KMS-11 (cell line): ENCODE measurements around the gene IKBKE.

Source experiments
- H2AFZ ChIP-seq: fragments of 200-600 bp; sonication (generic); 2 replicates; pipeline ENCODE4 v1.6.1; 2016; ENCODE audit warnings: antibody characterized with exemption, mixed run types, low read depth
- H3K27ac ChIP-seq: fragments of 200-600 bp; sonication (generic); 2 replicates; pipeline ENCODE4 v1.6.1; 2016; ENCODE audit warnings: mild to moderate bottlenecking, mixed run types
- H3K27me3 ChIP-seq: fragments of 200-600 bp; sonication (generic); 2 replicates; pipeline ENCODE4 v1.6.1; 2017; ENCODE audit warnings: mild to moderate bottlenecking, low read depth, mixed run types, moderate library complexity; ENCODE audit not compliant: insufficient read depth
- H3K36me3 ChIP-seq: fragments of 200-600 bp; sonication (generic); 2 replicates; pipeline ENCODE4 v1.6.1; 2017; ENCODE audit warnings: mild to moderate bottlenecking, mixed run types; ENCODE audit not compliant: insufficient read depth
- H3K4me1 ChIP-seq: fragments of 200-600 bp; sonication (generic); 2 replicates; pipeline ENCODE4 v1.6.1; 2016; ENCODE audit warnings: mild to moderate bottlenecking, low read depth, mixed run types; ENCODE audit not compliant: poor library complexity, severe bottlenecking
- H3K4me2 ChIP-seq: fragments of 200-600 bp; sonication (generic); 2 replicates; pipeline ENCODE4 v1.7.0; 2016; ENCODE audit warnings: mild to moderate bottlenecking, mixed run types
- H3K4me3 ChIP-seq: fragments of 200-600 bp; sonication (generic); IDR thresholded peaks from 2 replicates; pipeline ENCODE4 v1.6.1; 2017; ENCODE audit warnings: low read depth, low read length, mixed read lengths; ENCODE audit not compliant: insufficient read depth
- H3K79me2 ChIP-seq: fragments of 200-600 bp; sonication (generic); 2 replicates; pipeline ENCODE4 v1.6.1; 2016; ENCODE audit warnings: low read depth, mixed run types; ENCODE audit not compliant: insufficient read depth
- H3K9ac ChIP-seq: fragments of 200-600 bp; sonication (generic); 2 replicates; pipeline ENCODE4 v1.6.1; 2016; ENCODE audit warnings: mild to moderate bottlenecking, mixed run types
- H4K20me1 ChIP-seq: fragments of 200-600 bp; sonication (generic); 2 replicates; pipeline ENCODE4 v1.6.1; 2016; ENCODE audit warnings: mild to moderate bottlenecking, mixed run types; ENCODE audit not compliant: insufficient read depth
- CTCF ChIP-seq: fragments of 200-600 bp; sonication (generic); conservative IDR thresholded peaks from 2 replicates; pipeline ENCODE4 v1.6.1; 2017; ENCODE audit warnings: low read depth, mild to moderate bottlenecking, antibody characterized with exemption, low read length, moderate library complexity, mixed read lengths

The IKBKE gene

GRCh38 chr1:206508130-206508889 is 38.0 kb downstream of the IKBKE start:
- H2AFZ ChIP-seq: peak overlapping the region; percentile 77; the same call in 1 of the 2 replicates
- no peak for TF ChIP-seq CTCF
- no peaks in the 10 kb centered on the region for H3K36me3 ChIP-seq
- H3K4me1 ChIP-seq: peaks cover 8% of the 10 kb centered on the region
- H3K4me3 ChIP-seq: no peak overlapping the region
- no peak overlapping the region for H3K27ac ChIP-seq
- H3K4me2 ChIP-seq: peak overlapping the region; percentile 76; the same call in 1 of the 2 replicates
- no peaks in the 10 kb centered on the region for H3K79me2 ChIP-seq
- H3K9ac ChIP-seq: no peak overlapping the region
- H4K20me1 ChIP-seq: no peaks in the 10 kb centered on the region
- peaks cover 39% of the 10 kb centered on the region for H3K27me3 ChIP-seq

GRCh38 chr1:206508956-206509355 is 38.7 kb downstream of the IKBKE start:
- Histone ChIP-seq H3K4me1 (peaks cover 8% of the 10 kb centered on the region), H3K4me3 (no peak overlapping the region), H3K27ac (no peak overlapping the region), H4K20me1 (no peaks in the 10 kb centered on the region), H3K36me3 (no peaks in the 10 kb centered on the region), H3K4me2 (no peak overlapping the region), H3K9ac (no peak overlapping the region), H2AFZ (no peak overlapping the region), H3K79me2 (no peaks in the 10 kb centered on the region), H3K27me3 (peaks cover 38% of the 10 kb centered on the region)
- no peak for TF ChIP-seq CTCF

- Histone ChIP-seq H2AFZ (no peak overlapping the region), H3K79me2 (no peaks in the 10 kb centered on the region), H3K27ac (no peak overlapping the region), H3K4me3 (no peak overlapping the region), H3K4me1 (peaks cover 8% of the 10 kb centered on the region), H3K36me3 (no peaks in the 10 kb centered on the region), H3K4me2 (no peak overlapping the region), H3K27me3 (peaks cover 34% of the 10 kb centered on the region), H3K9ac (no peak overlapping the region), H4K20me1 (no peaks in the 10 kb centered on the region)
- no peak for TF ChIP-seq CTCF
These were observed 39.5 kb downstream of the IKBKE start for GRCh38 chr1:206509612-206510257.

GRCh38 chr1:206510371-206510770 is 40.1 kb downstream of the IKBKE start:
- TF ChIP-seq CTCF: no peak
- Histone ChIP-seq H3K4me3 (no peak overlapping the region), H3K79me2 (no peaks in the 10 kb centered on the region), H3K27me3 (peaks cover 34% of the 10 kb centered on the region), H3K9ac (no peak overlapping the region), H3K36me3 (no peaks in the 10 kb centered on the region), H2AFZ (no peak overlapping the region), H3K4me2 (no peak overlapping the region), H4K20me1 (no peaks in the 10 kb centered on the region), H3K27ac (no peak overlapping the region), H3K4me1 (peaks cover 8% of the 10 kb centered on the region)
